Cardiac fibroblast (primary cell): ENCODE data around the gene IL36A.

Experiments used
- DNase-seq, 2 donors: peaks; one replicate each; pipeline versions ENCODE4 v3.0.0 to v3.0.0-alpha.2; 2010; ENCODE audit warnings: low read depth in 2 of 2
- H3K4me3 ChIP-seq, 2 donors: replicated peaks in 1 of 2; 1 replicate in 1 of 2; 2 replicates in 1 of 2; pipeline ENCODE4 v1.5.1; 2011; ENCODE audit warnings: low read depth in 2 of 2, low read length in 2 of 2, mild to moderate bottlenecking in 2 of 2, moderate library complexity in 1 of 2
- TF ChIP-seq, protein P1 (sequence below): IDR thresholded peaks from one replicate; pipeline ENCODE4 v1.5.1; 2011; ENCODE audit warnings: low read depth, mild to moderate bottlenecking, low read length, inconsistent platforms

The IL36A gene

DNA sequence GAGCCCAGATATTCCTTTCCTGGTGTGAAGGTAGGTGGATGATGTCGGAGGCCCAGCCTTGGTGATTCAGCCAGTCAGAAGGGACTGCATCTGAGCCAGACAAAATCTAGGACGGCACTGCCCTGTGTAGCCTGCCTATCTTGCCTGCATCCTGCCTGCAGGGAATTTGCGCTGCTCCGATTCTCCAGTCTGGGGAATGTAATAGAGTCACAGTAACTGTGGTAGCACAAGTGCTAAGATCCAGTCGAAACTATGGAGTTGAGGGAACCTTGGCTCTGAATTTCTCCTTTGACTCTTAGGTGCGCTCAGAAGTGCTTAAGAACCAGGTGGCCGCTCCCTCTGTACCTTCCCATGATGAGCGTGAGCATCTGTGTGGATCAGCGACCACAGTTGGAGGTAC is 31.5 kb downstream of the IL36A start:
- no peak overlapping the region for H3K4me3 ChIP-seq
- DNase-seq: no peak
- TF ChIP-seq, protein P1, sequence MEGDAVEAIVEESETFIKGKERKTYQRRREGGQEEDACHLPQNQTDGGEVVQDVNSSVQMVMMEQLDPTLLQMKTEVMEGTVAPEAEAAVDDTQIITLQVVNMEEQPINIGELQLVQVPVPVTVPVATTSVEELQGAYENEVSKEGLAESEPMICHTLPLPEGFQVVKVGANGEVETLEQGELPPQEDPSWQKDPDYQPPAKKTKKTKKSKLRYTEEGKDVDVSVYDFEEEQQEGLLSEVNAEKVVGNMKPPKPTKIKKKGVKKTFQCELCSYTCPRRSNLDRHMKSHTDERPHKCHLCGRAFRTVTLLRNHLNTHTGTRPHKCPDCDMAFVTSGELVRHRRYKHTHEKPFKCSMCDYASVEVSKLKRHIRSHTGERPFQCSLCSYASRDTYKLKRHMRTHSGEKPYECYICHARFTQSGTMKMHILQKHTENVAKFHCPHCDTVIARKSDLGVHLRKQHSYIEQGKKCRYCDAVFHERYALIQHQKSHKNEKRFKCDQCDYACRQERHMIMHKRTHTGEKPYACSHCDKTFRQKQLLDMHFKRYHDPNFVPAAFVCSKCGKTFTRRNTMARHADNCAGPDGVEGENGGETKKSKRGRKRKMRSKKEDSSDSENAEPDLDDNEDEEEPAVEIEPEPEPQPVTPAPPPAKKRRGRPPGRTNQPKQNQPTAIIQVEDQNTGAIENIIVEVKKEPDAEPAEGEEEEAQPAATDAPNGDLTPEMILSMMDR: no peak

DNA sequence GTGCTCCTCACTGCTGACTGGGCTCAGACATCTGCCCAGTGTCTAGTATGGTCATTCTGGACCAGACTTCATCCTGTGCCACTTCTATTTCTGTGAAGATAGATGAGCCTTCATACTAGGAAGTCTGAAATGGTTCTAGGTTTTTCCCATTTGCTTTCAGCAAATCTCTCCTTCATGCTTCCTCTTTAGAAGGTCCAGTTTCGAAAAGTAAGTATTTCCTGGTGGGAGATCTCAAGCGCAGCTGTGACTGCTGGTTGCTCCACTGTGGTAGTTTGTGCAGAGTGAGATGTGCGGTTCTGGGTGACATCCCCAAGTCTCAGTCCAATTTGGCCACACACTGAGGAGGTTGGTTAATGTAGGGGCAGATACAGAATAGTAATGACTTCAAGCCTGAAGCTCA is 33.0 kb downstream of the IL36A start:
- no peak overlapping the region for H3K4me3 ChIP-seq
- DNase-seq: no peak
- TF ChIP-seq, protein P1: no peak

DNA sequence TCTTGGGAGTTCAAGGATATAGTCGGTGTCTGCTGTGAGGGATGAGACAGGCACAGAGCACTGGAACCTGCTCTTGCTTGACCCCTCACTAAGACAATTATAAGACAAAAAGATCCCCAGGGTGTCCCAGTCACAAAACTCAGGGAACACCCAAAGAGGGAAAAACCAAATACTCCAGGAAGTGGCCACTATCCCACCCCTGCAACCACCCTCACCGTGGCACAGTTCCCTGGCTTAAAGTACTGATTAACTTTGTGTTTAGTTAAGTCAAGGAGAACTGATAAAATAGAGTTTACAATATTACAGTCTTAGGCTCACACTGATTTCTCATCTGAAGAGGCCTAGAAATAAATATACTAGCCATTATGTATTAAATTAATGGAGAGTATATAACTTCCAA is 33.9 kb downstream of the IL36A start:
- H3K4me3 ChIP-seq: no peak overlapping the region
- DNase-seq: no peak
- TF ChIP-seq, protein P1: no peak

DNA sequence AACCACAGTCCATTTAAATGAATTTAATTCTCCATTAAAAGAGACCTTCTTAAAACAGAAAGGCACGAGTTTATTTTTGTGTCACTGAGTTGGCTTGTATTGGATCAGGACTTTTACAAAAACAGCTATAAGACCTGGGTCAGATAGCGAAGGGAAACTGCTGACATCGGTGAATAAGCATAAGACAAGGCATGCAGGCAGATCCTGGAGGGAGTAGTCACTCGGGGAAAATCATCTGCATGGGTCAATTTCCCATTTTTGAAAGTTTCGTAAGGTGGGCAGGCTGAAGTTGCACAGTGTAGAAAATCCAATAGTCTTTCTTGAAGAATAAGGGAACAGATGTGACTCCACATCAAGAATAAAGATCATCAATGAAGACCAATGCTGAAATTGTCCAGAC is 34.5 kb downstream of the IL36A start:
- no peak for DNase-seq
- TF ChIP-seq, protein P1: no peak
- H3K4me3 ChIP-seq: no peak overlapping the region

DNA sequence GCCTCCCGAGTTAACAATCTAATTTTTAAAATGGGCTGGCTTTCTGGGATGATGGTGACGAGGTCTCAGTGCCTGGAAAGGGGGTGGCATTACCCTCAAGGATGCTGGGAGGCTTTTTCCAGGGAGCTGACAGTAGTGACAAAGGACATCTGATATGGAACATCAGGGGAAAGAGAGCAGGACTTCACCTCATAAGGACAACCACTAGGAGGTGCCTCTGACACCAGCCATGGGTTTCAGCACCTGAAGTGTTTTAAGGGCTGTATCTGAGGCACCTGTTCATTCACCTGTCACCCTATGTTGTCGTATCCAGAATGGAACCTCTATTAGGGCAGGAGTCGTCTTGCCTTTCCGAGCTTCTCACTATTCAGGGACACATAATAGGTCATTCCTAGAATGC is 36.6 kb downstream of the IL36A start:
- TF ChIP-seq, protein P1: no peak
- DNase-seq: no peak
- no peak overlapping the region for H3K4me3 ChIP-seq

DNA sequence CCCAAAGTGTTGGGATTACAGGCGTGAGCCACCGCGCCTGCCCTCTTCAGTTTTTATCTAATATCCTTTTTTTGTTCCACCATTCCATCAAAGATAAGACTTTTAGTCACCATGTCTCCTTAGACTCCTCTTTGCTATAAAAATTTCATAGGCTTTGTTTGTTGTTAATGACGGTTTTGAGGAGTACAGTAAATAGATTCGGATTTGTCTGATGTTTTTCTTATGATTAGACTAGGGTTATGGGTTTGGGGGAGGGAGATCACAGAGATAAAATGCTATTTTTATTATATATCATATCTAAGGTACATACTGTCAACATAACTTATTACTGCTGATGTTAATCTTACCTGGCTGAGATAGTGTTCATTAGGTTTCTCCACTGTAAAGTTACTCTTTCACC is 41.2 kb downstream of the IL36A start:
- DNase-seq: no peak
- no peak overlapping the region for H3K4me3 ChIP-seq
- TF ChIP-seq, protein P1: no peak
